Measurements from ENCODE around the gene KRTAP5-9. TPM values are rescaled to one million over a fixed set of nuclear protein-coding genes. Genes with fewer than 3 reads are reported as not detected.

Gene KRTAP5-9
- total and polyA plus RNA-seq, 2 of the 8 experiments (the other 6 are each of a cell fraction or from before 2014, with no cell fraction given) = 0.11 TPM; not detected in 1

- Histone ChIP-seq H4K91ac (replicated peaks; ENCODE audit: insufficient read length, low read length) (no peak overlapping the region), H3K4me1 (replicated peaks in 1 of 4; ENCODE audit: control insufficient read depth in 3 of 4, insufficient read depth in 4 of 4, low read length in 3 of 4) (no peaks in the 10 kb centered on the region), H3K27me3 (replicated peaks in 1 of 4; ENCODE audit: control insufficient read depth in 3 of 4, extremely low read depth in 1 of 4, insufficient read depth in 3 of 4, low read length in 3 of 4) (no peaks in the 10 kb centered on the region), H3K56ac (replicated peaks; ENCODE audit: insufficient read length, low read depth, low read length) (no peak overlapping the region), H3K4me3 (ENCODE audit: extremely low read depth in 1 of 4, insufficient read depth in 2 of 4, low read depth in 3 of 4, low read length in 4 of 4) (no peak overlapping the region), H3K4ac (replicated peaks; ENCODE audit: insufficient read length, low read depth, low read length) (no peak overlapping the region), H3K9ac (replicated peaks in 1 of 4; ENCODE audit: extremely low read depth in 1 of 4, low read depth in 3 of 4, low read length in 3 of 4) (no peak overlapping the region), H3K27ac (ENCODE audit: low read depth, low read length) (no peak overlapping the region), H2BK20ac (ENCODE audit: low read length) (no peak overlapping the region), H3K36me3 (ENCODE audit: control insufficient read depth in 2 of 4, insufficient read depth in 4 of 4, low read length in 3 of 4) (no peaks in the 10 kb centered on the region), H4K20me1 (replicated peaks in 1 of 2; ENCODE audit: control insufficient read depth in 1 of 2, insufficient read depth in 2 of 2, low read length in 2 of 2) (no peaks in the 10 kb centered on the region), H2BK15ac (ENCODE audit: low read length) (no peak overlapping the region), H3K4me2 (ENCODE audit: insufficient read depth in 1 of 2, low read depth in 2 of 2, low read length in 2 of 2) (no peak overlapping the region), H4K5ac (ENCODE audit: insufficient read length, low read depth, low read length) (no peak overlapping the region), H2AFZ (ENCODE audit: low read length) (no peak overlapping the region), H3K23ac (ENCODE audit: insufficient read length) (no peak overlapping the region), H3K79me1 (ENCODE audit: low read depth, low read length) (no peaks in the 10 kb centered on the region), H2BK5ac (ENCODE audit: low read depth, low read length) (no peak overlapping the region), H3K9me3 (ENCODE audit: insufficient read depth in 2 of 2, low read depth in 1 of 2, low read length in 1 of 2) (no peaks in the 10 kb centered on the region), H3K23me2 (ENCODE audit: low read depth, low read length) (no peaks in the 10 kb centered on the region; the same call in 1 of the 2 replicates), H4K8ac (ENCODE audit: extremely low read depth, insufficient read depth, low read length) (no peak overlapping the region), H3K14ac (ENCODE audit: insufficient read length) (no peak overlapping the region), H3K18ac (ENCODE audit: extremely low read depth, low read length) (no peak overlapping the region), H2BK12ac (ENCODE audit: low read depth, low read length) (no peak overlapping the region), H2BK120ac (replicated peaks; ENCODE audit: low read depth, low read length) (no peak overlapping the region), H2AK5ac (ENCODE audit: low read depth, low read length) (no peak overlapping the region), H3K79me2 (ENCODE audit: control insufficient read depth in 1 of 2, insufficient read depth in 2 of 2, low read length in 2 of 2) (no peaks in the 10 kb centered on the region)
- 90% methylated on average over 9 of the region's 9 CpGs; no CpG with 5 or more reads in 1 of the 2 experiments for WGBS, 2 experiments (ENCODE audit: extremely low coverage in 1 of 2, insufficient coverage in 1 of 2, insufficient read length in 1 of 2, insufficient replicate concordance in 2 of 2, low coverage in 1 of 2, low lambda C conversion rate in 2 of 2, missing lambda C conversion rate in 1 of 2)
- ChIA-PET POLR2A (ENCODE audit: partially characterized antibody) (no interaction called here), CTCF (ENCODE audit: partially characterized antibody) (no interaction called here)
- FAIRE-seq (no peak), DNase-seq (ENCODE audit: low read depth in 1 of 2, low spot score in 2 of 2) (no peak)
- TF ChIP-seq ATF3 (IDR thresholded peaks at IDR 0.05; ENCODE audit: insufficient read depth, low read depth, low read length) (no peak), TAF7 (optimal IDR thresholded peaks at IDR 0.05; ENCODE audit: borderline replicate concordance, low read depth, low read length) (no peak), FOSL1 (IDR thresholded peaks at IDR 0.05; ENCODE audit: insufficient read depth, low read depth, low read length) (no peak), ATF2 (IDR thresholded peaks at IDR 0.05; ENCODE audit: low read length) (no peak), CTBP2 (IDR thresholded peaks at IDR 0.05; ENCODE audit: borderline replicate concordance, insufficient read depth, insufficient read length, low read length) (no peak), NANOG (IDR thresholded peaks at IDR 0.05; ENCODE audit: insufficient read depth, low read depth, low read length, poor library complexity, severe bottlenecking) (no peak), EZH2 (IDR thresholded peaks at IDR 0.05; ENCODE audit: low read depth, low read length, severe bottlenecking) (no peak), TCF12 (IDR thresholded peaks at IDR 0.05; ENCODE audit: low read depth, low read length) (no peak), SP1 (IDR thresholded peaks at IDR 0.05; ENCODE audit: low read depth, low read length) (no peak), CHD1 (IDR thresholded peaks at IDR 0.05; ENCODE audit: low read depth, low read length) (no peak), POLR2AphosphoS5 (IDR thresholded peaks at IDR 0.05; ENCODE audit: low read depth, low read length) (no peak), CBX5 (IDR thresholded peaks at IDR 0.05; ENCODE audit: low read depth, low read length) (no peak), YY1 (IDR thresholded peaks at IDR 0.05; ENCODE audit: low read depth, low read length) (no peak)
These were observed 12.4 kb upstream of the KRTAP5-9 start for GRCh38 chr11:71535825-71536224.

Data from H1 (cell line).